HepG2 (cell line): ENCODE measurements around the gene OTUD6A. TPM values are rescaled to one million over a fixed set of nuclear protein-coding genes. Genes with fewer than 3 reads are reported as not detected.

ENCODE experiments used
- ATAC-seq: fragments of 200-7000 bp; cut with Tn5 transposase; 3 replicates; pipeline ENCODE4 v1.9.1; 2020; ENCODE audit warnings: mild to moderate bottlenecking, moderate library complexity
- BruUV-seq: library from RNA; stranded (reverse); fragments of 400-500 nt; replicated peaks from 2 replicates; lab custom pipeline; 2021; lab: Mats Ljungman, UMichigan
- CTCF ChIA-PET: fragments of 300-600 bp; formaldehyde crosslinking; extraction: SDS; loops from one replicate; lab custom pipeline; 2021; ENCODE audit warnings: low total read pairs, inconsistent platforms, low intra/inter-chr PET ratio; lab: Yijun Ruan, JAX
- POLR2A ChIA-PET: fragments of 350-600 bp; sonication (Branson Sonifier 250); formaldehyde crosslinking; loops from one replicate; lab custom pipeline; 2020; ENCODE audit warnings: antibody characterized with exemption, inconsistent platforms; lab: Yijun Ruan, JAX
- DNase-seq: peaks from one replicate; pipeline ENCODE4 v3.0.0-alpha.2; 2015; ENCODE audit warnings: low spot score
- FAIRE-seq: peaks from 3 replicates; lab custom pipeline; 2011; peaks lifted over from hg19 to GRCh38; lab: Jason Lieb, UNC
- H2AFZ ChIP-seq: one replicate; pipeline ENCODE4 v1.6.1; 2011; ENCODE audit warnings: low read length, inconsistent platforms
- H3K27ac ChIP-seq: fragments of 300-600 bp; 3 replicates; pipeline ENCODE4 v1.8.0; 2011; ENCODE audit warnings: mixed run types, mild to moderate bottlenecking, mixed read lengths, low read length, inconsistent platforms; ENCODE audit not compliant: insufficient read depth; ENCODE audit errors: extremely low read length
- H3K27me3 ChIP-seq, 2 experiments: fragments of 200-600 bp in 1 of 2; 2 replicates in 1 of 2; 3 replicates in 1 of 2; pipeline versions ENCODE4 v1.6.0 to v1.8.0; 2011; ENCODE audit warnings: low read length in 2 of 2, mild to moderate bottlenecking in 2 of 2, moderate library complexity in 2 of 2, inconsistent platforms in 1 of 2; ENCODE audit not compliant: insufficient read depth in 2 of 2, control insufficient read depth in 1 of 2
- H3K36me3 ChIP-seq, 2 experiments: fragments of 200-600 bp in 1 of 2; replicated peaks in 1 of 2; 2 replicates in 1 of 2; 3 replicates in 1 of 2; pipeline versions ENCODE4 v1.5.1 to v1.8.0; 2011; ENCODE audit warnings: low read length in 2 of 2, inconsistent platforms in 1 of 2; ENCODE audit not compliant: insufficient read depth in 2 of 2, control insufficient read depth in 1 of 2
- H3K4me1 ChIP-seq: 2 replicates; pipeline ENCODE4 v1.5.1; 2012; ENCODE audit warnings: low read length, inconsistent platforms; ENCODE audit not compliant: insufficient read depth
- H3K4me2 ChIP-seq: 2 replicates; pipeline ENCODE4 v1.6.0; 2011; ENCODE audit warnings: low read depth, low read length, inconsistent platforms
- H3K4me3 ChIP-seq, 3 experiments: fragments of 200-600 bp in 1 of 3; sonication (generic), shearing (Covaris generic) in 1 of 3; replicated peaks in 1 of 3; 2 replicates each; pipeline ENCODE4 v1.5.1; 2011 to 2016; ENCODE audit warnings: low read length in 3 of 3, inconsistent platforms in 2 of 3, low read depth in 2 of 3, mild to moderate bottlenecking in 2 of 3, control low read depth in 1 of 3, mixed read lengths in 1 of 3; ENCODE audit not compliant: insufficient read depth in 1 of 3
- H3K79me2 ChIP-seq: one replicate; pipeline ENCODE4 v1.6.1; 2011; ENCODE audit warnings: low read length, inconsistent platforms; ENCODE audit not compliant: insufficient read depth
- H3K9ac ChIP-seq: 2 replicates; pipeline ENCODE4 v1.6.0; 2011; ENCODE audit warnings: mild to moderate bottlenecking, low read depth, low read length, inconsistent platforms; ENCODE audit not compliant: insufficient read depth
- H3K9me3 ChIP-seq: 2 replicates; pipeline ENCODE4 v1.5.1; 2012; ENCODE audit warnings: mild to moderate bottlenecking, low read length
- H4K20me1 ChIP-seq: 2 replicates; pipeline ENCODE4 v1.6.0; 2011; ENCODE audit warnings: inconsistent platforms, mild to moderate bottlenecking, low read length, moderate library complexity; ENCODE audit not compliant: insufficient read depth
- CENPX ChIP-seq: sonication (generic); formaldehyde crosslinking; IDR thresholded peaks from 2 replicates; pipeline ENCODE4 v1.9.0; 2021; ENCODE audit warnings: mild to moderate bottlenecking, missing genetic modification reagents, moderate library complexity
- NR2C2 ChIP-seq: sonication (generic); formaldehyde crosslinking; IDR thresholded peaks from 2 replicates; pipeline ENCODE4 v1.4.0; 2020; ENCODE audit warnings: missing genetic modification reagents, mild to moderate bottlenecking, moderate library complexity, borderline replicate concordance
- POLR2AphosphoS2 ChIP-seq: IDR thresholded peaks from 2 replicates; pipeline ENCODE4 v1.6.1; 2011; ENCODE audit warnings: low read depth, low read length, improper control_type of control experiment
- RFXAP ChIP-seq: sonication (generic); formaldehyde crosslinking; IDR thresholded peaks from 2 replicates; pipeline ENCODE4 v1.4.0; 2020; ENCODE audit warnings: missing genetic modification reagents, borderline replicate concordance
- ZFP36L1 ChIP-seq: sonication (generic); formaldehyde crosslinking; IDR thresholded peaks from 2 replicates; pipeline ENCODE4 v1.8.0; 2022; ENCODE audit warnings: mild to moderate bottlenecking, missing genetic modification reagents, moderate library complexity
- ZFP82 ChIP-seq: sonication (generic); formaldehyde crosslinking; IDR thresholded peaks from 2 replicates; pipeline ENCODE4 v1.5.1; 2020; ENCODE audit warnings: mild to moderate bottlenecking, missing genetic modification reagents, borderline replicate concordance
- ZNF282 ChIP-seq: fragments of 450-650 bp; IDR thresholded peaks from 2 replicates; pipeline ENCODE4 v1.6.1; 2018; ENCODE audit not compliant: partially characterized antibody
- ZNF550 ChIP-seq: sonication (generic); formaldehyde crosslinking; IDR thresholded peaks from 2 replicates; pipeline ENCODE4 v1.4.0; 2020; ENCODE audit warnings: mild to moderate bottlenecking, missing genetic modification reagents, borderline replicate concordance
- ZNF605 ChIP-seq: sonication (generic); formaldehyde crosslinking; IDR thresholded peaks from 2 replicates; pipeline ENCODE4 v1.8.0; 2022; ENCODE audit warnings: mild to moderate bottlenecking, missing genetic modification reagents
- WGBS: methylation state at CpG from one replicate; pipeline ENCODE4 v1.1.6; 2017; ENCODE audit warnings: low lambda C conversion rate; 5-methylcytosine and 5-hydroxymethylcytosine counted together
- in situ Hi-C: cut with HindIII; loops from 2 replicates; pipeline ENCODE4 v1.10.0; 2017; ENCODE audit warnings: low pct_unique_long_range_greater_than_20kb; ENCODE audit not compliant: extremely low pct_ligation_motif_present
- intact Hi-C: fragments of 100-400 bp; cut with micrococcal nuclease; formaldehyde crosslinking; loops from one replicate; pipeline ENCODE4 v1.10.0; 2022; ENCODE audit not compliant: unreplicated experiment
- polyA plus RNA-seq, 8 experiments: library from polyadenylated mRNA; depleted of rRNA in 3 of 8; stranded (reverse) in 7 of 8; unstranded in 1 of 8; fragments of >200 nt; fragmentation: Illumina TruSeq in 4 of 8; extraction: Trizol in 4 of 8; gene quantifications; 2 replicates each; pipeline versions ENCODE4 v1.2.1 to v1.2.3, GENCODE V29; 2011 to 2016; ENCODE audit warnings: low read depth in 4 of 8, missing spikeins in 1 of 8, mixed read lengths in 1 of 8; ENCODE audit not compliant: insufficient read depth in 1 of 8
- total RNA-seq, 5 experiments: library from RNA; depleted of rRNA; stranded (reverse); fragments of >200 nt; fragmentation: Illumina TruSeq; extraction: Trizol; gene quantifications; 2 replicates each; pipeline ENCODE4 v1.2.3, GENCODE V29; 2016; ENCODE audit warnings: low read depth in 1 of 5
- TF ChIP-seq, protein P1 (sequence below): sonication (generic); formaldehyde crosslinking; IDR thresholded peaks from 2 replicates; pipeline ENCODE4 v1.8.0; 2022; ENCODE audit warnings: missing genetic modification reagents, low read depth, mild to moderate bottlenecking, borderline replicate concordance
- TF ChIP-seq, protein P2 (sequence below): sonication (generic); formaldehyde crosslinking; IDR thresholded peaks from 2 replicates; pipeline ENCODE4 v1.8.0; 2022; ENCODE audit warnings: mild to moderate bottlenecking, missing genetic modification reagents; ENCODE audit not compliant: insufficient replicate concordance

The OTUD6A gene
- total and polyA plus RNA-seq, 2 of the 13 experiments (the other 11 are each of a cell fraction or from before 2014, with no cell fraction given): not detected

DNA sequence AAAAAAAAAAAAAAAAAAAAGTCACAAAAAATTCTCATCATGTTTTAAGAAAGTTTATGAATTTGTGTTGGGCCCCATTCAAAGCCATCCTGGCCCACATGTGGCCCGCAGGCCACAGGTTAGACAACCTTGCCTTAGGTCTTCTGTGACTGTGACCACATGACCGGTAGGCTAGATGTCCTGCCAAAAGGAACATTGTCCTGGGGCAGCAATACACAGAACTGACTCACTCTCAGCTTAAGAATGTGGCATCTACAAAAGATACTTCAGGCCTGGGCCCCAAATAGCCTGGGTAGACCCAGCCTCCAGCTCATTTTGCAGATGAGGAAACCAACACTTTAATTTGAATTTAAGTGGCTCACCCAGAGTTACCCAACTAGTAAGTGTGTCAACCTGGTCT, 22.5 kb upstream of the OTUD6A start:
- BruUV-seq: no TSS peak
- CTCF ChIA-PET: no interaction called here
- POLR2A ChIA-PET: no interaction called here

DNA sequence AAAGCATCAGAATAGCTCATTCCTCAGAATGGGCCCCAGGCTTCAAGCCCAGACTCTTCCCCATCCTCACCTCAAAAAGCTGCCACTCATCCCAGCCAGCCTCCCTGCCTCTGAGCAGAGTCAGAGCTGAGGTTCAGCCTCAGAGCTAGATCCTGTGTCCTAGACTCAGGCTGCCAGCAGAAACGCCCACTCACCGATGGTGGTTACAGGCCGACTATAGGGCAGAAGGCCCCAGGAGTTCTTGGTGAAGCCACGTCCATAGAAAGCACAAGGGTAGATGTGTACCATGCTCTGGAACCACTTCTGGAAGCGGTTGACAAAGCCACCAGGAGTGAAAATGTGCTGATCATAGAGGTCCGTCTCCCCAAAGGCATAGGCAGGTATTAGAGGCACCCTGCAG, 20.3 kb upstream of the OTUD6A start:
- ATAC-seq (no peak), FAIRE-seq (no peak)
- CTCF ChIA-PET: no interaction called here

More for the DNA sequence above, 22.5 kb upstream of the OTUD6A start:
- Histone ChIP-seq H2AFZ (no peak overlapping the region), H3K4me3 (no peak overlapping the region), H3K9ac (no peak overlapping the region), H3K27ac (no peak overlapping the region), H3K4me1 (peaks cover 17% of the 10 kb centered on the region), H3K27me3 (no peaks in the 10 kb centered on the region), H3K9me3 (no peaks in the 10 kb centered on the region), H3K79me2 (no peaks in the 10 kb centered on the region), H4K20me1 (no peaks in the 10 kb centered on the region), H3K4me2 (no peak overlapping the region), H3K36me3 (no peaks in the 10 kb centered on the region)
- FAIRE-seq (no peak), DNase-seq (no peak), ATAC-seq (no peak)
- TF ChIP-seq ZNF550 (CRISPR knock-in tag) (no peak), RFXAP (CRISPR knock-in tag) (no peak), ZFP36L1 (CRISPR knock-in tag) (no peak), ZNF605 (CRISPR knock-in tag) (no peak), ZNF282 (no peak), NR2C2 (CRISPR knock-in tag) (no peak)
- TF ChIP-seq, protein P1, sequence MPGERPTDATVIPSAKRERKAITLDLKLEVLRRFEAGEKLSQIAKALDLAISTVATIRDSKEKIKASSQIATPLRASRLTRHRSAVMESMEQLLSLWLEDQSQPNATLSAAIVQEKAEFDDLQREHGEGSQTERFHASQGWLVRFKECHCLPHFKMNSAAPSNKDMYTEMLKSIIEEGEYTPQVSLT (CRISPR knock-in tag): no peak
- intact Hi-C loops (no loop called here), in situ Hi-C loops (loop anchor here (10.0 kb wide), 1 partner anchor 55 kb away; no protein-coding TSS in a partner anchor)
- 80% methylated on average over 1 of the region's 2 CpGs for WGBS

More for the DNA sequence above, 20.3 kb upstream of the OTUD6A start:
- H3K4me2 ChIP-seq: no peak overlapping the region
- BruUV-seq: no TSS peak
- H3K36me3 ChIP-seq: no peaks in the 10 kb centered on the region
- H3K4me1 ChIP-seq: peaks cover 17% of the 10 kb centered on the region
- POLR2A ChIA-PET: no interaction called here
- intact Hi-C loops: no loop called here
- H3K4me3 ChIP-seq: no peak overlapping the region
- H3K27me3 ChIP-seq: no peaks in the 10 kb centered on the region
- H3K79me2 ChIP-seq: no peaks in the 10 kb centered on the region
- H2AFZ ChIP-seq: no peak overlapping the region
- DNase-seq: no peak
- no peak overlapping the region for H3K27ac ChIP-seq
- H3K9ac ChIP-seq: no peak overlapping the region
- no peaks in the 10 kb centered on the region for H4K20me1 ChIP-seq
- TF ChIP-seq, protein P2, sequence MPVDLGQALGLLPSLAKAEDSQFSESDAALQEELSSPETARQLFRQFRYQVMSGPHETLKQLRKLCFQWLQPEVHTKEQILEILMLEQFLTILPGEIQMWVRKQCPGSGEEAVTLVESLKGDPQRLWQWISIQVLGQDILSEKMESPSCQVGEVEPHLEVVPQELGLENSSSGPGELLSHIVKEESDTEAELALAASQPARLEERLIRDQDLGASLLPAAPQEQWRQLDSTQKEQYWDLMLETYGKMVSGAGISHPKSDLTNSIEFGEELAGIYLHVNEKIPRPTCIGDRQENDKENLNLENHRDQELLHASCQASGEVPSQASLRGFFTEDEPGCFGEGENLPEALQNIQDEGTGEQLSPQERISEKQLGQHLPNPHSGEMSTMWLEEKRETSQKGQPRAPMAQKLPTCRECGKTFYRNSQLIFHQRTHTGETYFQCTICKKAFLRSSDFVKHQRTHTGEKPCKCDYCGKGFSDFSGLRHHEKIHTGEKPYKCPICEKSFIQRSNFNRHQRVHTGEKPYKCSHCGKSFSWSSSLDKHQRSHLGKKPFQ (CRISPR knock-in tag): no peak
- TF ChIP-seq CENPX (CRISPR knock-in tag) (no peak), POLR2AphosphoS2 (no peak), ZFP82 (CRISPR knock-in tag) (no peak)
- TF ChIP-seq, all 625 proteins: peak for 0
- H3K9me3 ChIP-seq: no peaks in the 10 kb centered on the region
- 100% methylated on average over 2 of the region's 6 CpGs for WGBS
- in situ Hi-C loops: no loop called here
